BE2C (cell line): ENCODE data around the gene GPR152.

Experiments used
- DNase-seq: peaks from one replicate; pipeline ENCODE4 v3.0.0-alpha.2; 2020
- H3K27me3 ChIP-seq: fragments of 250-450 bp; sonication (Bioruptor Pico); 2 replicates; pipeline ENCODE4 v1.5.1; 2020; ENCODE audit warnings: mild to moderate bottlenecking
- H3K36me3 ChIP-seq: fragments of 250-450 bp; sonication (Bioruptor Pico); 2 replicates; pipeline ENCODE4 v1.5.1; 2020; ENCODE audit warnings: mild to moderate bottlenecking
- H3K4me1 ChIP-seq: fragments of 250-450 bp; sonication (Bioruptor Pico); 2 replicates; pipeline ENCODE4 v1.5.1; 2020
- H3K4me3 ChIP-seq: 2 replicates; pipeline ENCODE4 v1.5.1; 2011; ENCODE audit warnings: low read depth, low read length
- H3K9me3 ChIP-seq: fragments of 250-450 bp; sonication (Bioruptor Pico); 2 replicates; pipeline ENCODE4 v1.5.1; 2020
- CTCF ChIP-seq: IDR thresholded peaks from 2 replicates; pipeline ENCODE4 v1.5.1; 2012; ENCODE audit warnings: mild to moderate bottlenecking, low read depth, low read length

The GPR152 gene

GRCh38 chr11:67434395-67434881 is 18.1 kb downstream of the GPR152 start:
- Histone ChIP-seq H3K27me3 (no peaks in the 10 kb centered on the region), H3K9me3 (no peaks in the 10 kb centered on the region), H3K4me1 (peaks cover 9% of the 10 kb centered on the region), H3K4me3 (no peak overlapping the region), H3K36me3 (peaks cover 53% of the 10 kb centered on the region)
- DNase-seq: no peak
- TF ChIP-seq CTCF: no peak

GRCh38 chr11:67433536-67434394 is 18.8 kb downstream of the GPR152 start:
- DNase-seq: no peak

GRCh38 chr11:67432655-67433349 is 19.7 kb downstream of the GPR152 start:
- Histone ChIP-seq H3K4me3 (no peak overlapping the region), H3K27me3 (no peaks in the 10 kb centered on the region), H3K9me3 (no peaks in the 10 kb centered on the region), H3K36me3 (peaks cover 56% of the 10 kb centered on the region), H3K4me1 (peaks cover 12% of the 10 kb centered on the region)
- no peak for TF ChIP-seq CTCF
- no peak for DNase-seq

More at GRCh38 chr11:67433536-67434394, 18.8 kb downstream of the GPR152 start:
- Histone ChIP-seq H3K36me3 (peaks cover 56% of the 10 kb centered on the region), H3K4me1 (peaks cover 12% of the 10 kb centered on the region), H3K9me3 (no peaks in the 10 kb centered on the region), H3K4me3 (no peak overlapping the region), H3K27me3 (no peaks in the 10 kb centered on the region)
- TF ChIP-seq CTCF: no peak

- Histone ChIP-seq H3K4me3 (no peak overlapping the region), H3K9me3 (no peaks in the 10 kb centered on the region), H3K27me3 (no peaks in the 10 kb centered on the region), H3K4me1 (peaks cover 11% of the 10 kb centered on the region), H3K36me3 (peaks cover 56% of the 10 kb centered on the region)
- no peak for TF ChIP-seq CTCF
- no peak for DNase-seq
Measured at GRCh38 chr11:67431346-67432249, 20.9 kb downstream of the GPR152 start.

- H3K27me3 ChIP-seq: no peaks in the 10 kb centered on the region
- H3K4me1 ChIP-seq: peaks cover 4% of the 10 kb centered on the region; the same call in 1 of the 2 replicates
- no peak overlapping the region for H3K4me3 ChIP-seq
- no peak for DNase-seq
- no peak for TF ChIP-seq CTCF
- H3K36me3 ChIP-seq: peaks cover 40% of the 10 kb centered on the region
- no peaks in the 10 kb centered on the region for H3K9me3 ChIP-seq
Measured at GRCh38 chr11:67429722-67430121, 22.8 kb downstream of the GPR152 start.
